HCT116 (cell line): Measurements from ENCODE around the gene CUL5. TPM values are rescaled to one million over a fixed set of nuclear protein-coding genes. Genes with fewer than 3 reads are reported as not detected.

Experiments used
- ATAC-seq: fragments of 200-7000 bp; cut with Tn5 transposase; 2 replicates; pipeline ENCODE4 v1.9.1; 2020; ENCODE audit warnings: mild to moderate bottlenecking, moderate library complexity
- BruUV-seq: library from RNA; stranded (reverse); fragments of 400-500 nt; replicated peaks from 2 replicates; lab custom pipeline; 2021; lab: Mats Ljungman, UMichigan
- CTCF ChIA-PET: fragments of 300-600 bp; sonication (Branson Sonifier 250); formaldehyde crosslinking; loops from one replicate; lab custom pipeline; 2021; ENCODE audit warnings: antibody characterized with exemption; lab: Charles Lee
- POLR2A ChIA-PET: fragments of 300-600, 350-600 bp; sonication (Branson Sonifier 250); formaldehyde crosslinking; loops from one replicate; lab custom pipeline; 2021; ENCODE audit warnings: antibody characterized with exemption; lab: Charles Lee
- RAD21 ChIA-PET, 2 experiments: fragments of 300-600 bp; sonication (Branson Sonifier 250); formaldehyde crosslinking; loops; one replicate each; lab custom pipeline; 2023; ENCODE audit warnings: low total read pairs in 2 of 2; ENCODE audit not compliant: uncharacterized antibody in 2 of 2, unreplicated experiment in 2 of 2, low non-redundant PET in 1 of 2; lab: Charles Lee
- DNase-seq: peaks from one replicate; pipeline ENCODE4 v3.0.0-alpha.2; 2010; ENCODE audit warnings: low read depth, low spot score
- H2AFZ ChIP-seq: fragments of 200-600 bp; shearing (Covaris generic), sonication (generic); 2 replicates; pipeline ENCODE4 v1.6.1; 2017; ENCODE audit warnings: low read depth, mixed run types, mixed read lengths, antibody characterized with exemption, low read length; ENCODE audit not compliant: poor library complexity, severe bottlenecking
- H3K27ac ChIP-seq: 2 replicates; pipeline ENCODE4 v1.5.1; 2012; ENCODE audit warnings: low read depth, low read length
- H3K27me3 ChIP-seq: fragments of 200-600 bp; sonication (generic); 2 replicates; pipeline ENCODE4 v1.6.1; 2016; ENCODE audit warnings: mixed run types, low read length, mixed read lengths; ENCODE audit not compliant: insufficient read depth
- H3K36me3 ChIP-seq, 2 experiments: fragments of 200-500 bp in 1 of 2; fragments of 200-600 bp in 1 of 2; sonication (Bioruptor generic) in 1 of 2; sonication (generic) in 1 of 2; 2 replicates each; pipeline versions ENCODE4 v1.5.1 to v1.6.1; 2014 to 2016; ENCODE audit warnings: low read length in 2 of 2, inconsistent platforms in 1 of 2, mixed read lengths in 1 of 2, mixed run types in 1 of 2; ENCODE audit not compliant: insufficient read depth in 2 of 2, control insufficient read depth in 1 of 2
- H3K4me1 ChIP-seq, 2 experiments: fragments of 200-600 bp in 1 of 2; sonication (generic) in 1 of 2; 2 replicates each; pipeline versions ENCODE4 v1.5.1 to v1.6.1; 2012 to 2017; ENCODE audit warnings: low read length in 2 of 2, inconsistent platforms in 1 of 2, mild to moderate bottlenecking in 1 of 2, mixed read lengths in 1 of 2, mixed run types in 1 of 2, moderate library complexity in 1 of 2; ENCODE audit not compliant: insufficient read depth in 2 of 2, control insufficient read depth in 1 of 2
- H3K4me2 ChIP-seq: fragments of 200-600 bp; sonication (generic); 2 replicates; pipeline ENCODE4 v1.6.1; 2017; ENCODE audit warnings: mixed run types, low read length, mixed read lengths
- H3K4me3 ChIP-seq, 2 experiments: fragments of 200-600 bp in 1 of 2; sonication (generic) in 1 of 2; replicated peaks in 1 of 2; 2 replicates each; pipeline ENCODE4 v1.5.1; 2011 to 2016; ENCODE audit warnings: low read length in 2 of 2, control low read depth in 1 of 2, low read depth in 1 of 2, mild to moderate bottlenecking in 1 of 2, mixed read lengths in 1 of 2, mixed run types in 1 of 2
- H3K79me2 ChIP-seq: fragments of 200-600 bp; sonication (generic); 2 replicates; pipeline ENCODE4 v1.6.1; 2017; ENCODE audit warnings: mild to moderate bottlenecking, mixed run types, low read length, moderate library complexity, mixed read lengths; ENCODE audit not compliant: insufficient read depth
- H3K9ac ChIP-seq: fragments of 200-600 bp; sonication (generic); 2 replicates; pipeline ENCODE4 v1.6.1; 2016; ENCODE audit warnings: low read length, mixed read lengths
- H3K9me2 ChIP-seq: fragments of 200-600 bp; sonication (generic), shearing (Covaris generic); 2 replicates; pipeline ENCODE4 v1.6.1; 2017; ENCODE audit warnings: mixed run types, mild to moderate bottlenecking, moderate library complexity; ENCODE audit not compliant: insufficient read depth
- H3K9me3 ChIP-seq, 2 experiments: fragments of 200-500 bp in 1 of 2; fragments of 200-600 bp in 1 of 2; sonication (Bioruptor generic) in 1 of 2; sonication (generic) in 1 of 2; 2 replicates each; pipeline ENCODE4 v1.6.1; 2014 to 2017; ENCODE audit warnings: low read length in 2 of 2, mixed read lengths in 2 of 2, inconsistent platforms in 1 of 2, low read depth in 1 of 2, mild to moderate bottlenecking in 1 of 2, mixed run types in 1 of 2, moderate library complexity in 1 of 2; ENCODE audit not compliant: control insufficient read depth in 1 of 2, insufficient read depth in 1 of 2
- H4K20me1 ChIP-seq: fragments of 200-600 bp; sonication (generic), shearing (Covaris generic); 2 replicates; pipeline ENCODE4 v1.6.1; 2017; ENCODE audit warnings: mixed run types, mild to moderate bottlenecking, moderate library complexity; ENCODE audit not compliant: insufficient read depth
- ATF3 ChIP-seq: IDR thresholded peaks from 2 replicates; pipeline ENCODE4 v1.6.1; 2012
- CBX3 ChIP-seq: IDR thresholded peaks from 2 replicates; pipeline ENCODE4 v1.6.1; 2012; ENCODE audit warnings: low read depth
- CEBPB ChIP-seq: IDR thresholded peaks from 2 replicates; pipeline ENCODE4 v1.6.1; 2012; ENCODE audit warnings: low read depth
- CTCF ChIP-seq, 3 experiments: fragments of 200-600 bp in 1 of 3; sonication (generic) in 1 of 3; IDR thresholded peaks in 2 of 3; conservative IDR thresholded peaks in 1 of 3; 2 replicates each; pipeline ENCODE4 v1.5.1; 2012 to 2017; ENCODE audit warnings: low read depth in 2 of 3, low read length in 2 of 3, antibody characterized with exemption in 1 of 3, borderline replicate concordance in 1 of 3, control low read depth in 1 of 3, mild to moderate bottlenecking in 1 of 3, mixed read lengths in 1 of 3, mixed run types in 1 of 3, moderate library complexity in 1 of 3; ENCODE audit not compliant: insufficient read depth in 1 of 3
- ELF1 ChIP-seq: IDR thresholded peaks from 2 replicates; pipeline ENCODE4 v1.6.1; 2012; ENCODE audit warnings: low read depth, borderline replicate concordance
- EZH2phosphoT487 ChIP-seq: fragments of 200-600 bp; IDR thresholded peaks from 2 replicates; pipeline ENCODE4 v1.6.1; 2018; ENCODE audit warnings: antibody characterized with exemption, borderline replicate concordance
- POLR2AphosphoS5 ChIP-seq: IDR thresholded peaks from 2 replicates; pipeline ENCODE4 v1.6.1; 2011; ENCODE audit warnings: mild to moderate bottlenecking, low read depth, low read length, moderate library complexity
- RAD21 ChIP-seq: IDR thresholded peaks from 2 replicates; pipeline ENCODE4 v1.6.1; 2012; ENCODE audit warnings: low read depth, mild to moderate bottlenecking
- REST ChIP-seq: IDR thresholded peaks from 2 replicates; pipeline ENCODE4 v1.6.1; 2012; ENCODE audit warnings: low read depth
- YY1 ChIP-seq: IDR thresholded peaks from 2 replicates; pipeline ENCODE4 v1.6.1; 2011; ENCODE audit warnings: low read length, low read depth, moderate library complexity, mild to moderate bottlenecking; ENCODE audit not compliant: insufficient replicate concordance; ENCODE audit errors: extremely low read depth
- ZBTB33 ChIP-seq: IDR thresholded peaks from 2 replicates; pipeline ENCODE4 v1.6.1; 2011; ENCODE audit warnings: mild to moderate bottlenecking, low read length, moderate library complexity; ENCODE audit not compliant: insufficient replicate concordance; ENCODE audit errors: extremely low read depth
- ZFX ChIP-seq: fragments of 450-650 bp; IDR thresholded peaks from 2 replicates; pipeline ENCODE4 v1.6.1; 2017
- intact Hi-C: fragments of 100-400 bp; cut with micrococcal nuclease; formaldehyde crosslinking; loops from 2 replicates; pipeline ENCODE4 v1.10.0; 2022
- total RNA-seq: library from RNA; stranded (reverse); gene quantifications from one replicate; pipeline ENCODE4 v1.2.1, GENCODE V29; 2021; ENCODE audit not compliant: unreplicated experiment

CUL5 gene
- total RNA-seq, 1 experiment from 2014 or later = 41.9 TPM

- no peaks in the 10 kb centered on the region for H3K9me2 ChIP-seq
- no peak overlapping the region for H3K9ac ChIP-seq
- ATAC-seq = peak; percentile 83
- no peaks in the 10 kb centered on the region for H3K27me3 ChIP-seq
- no peak overlapping the region for H3K4me2 ChIP-seq
- H3K27ac ChIP-seq = no peak overlapping the region
- RAD21 ChIA-PET = no interaction called here
- peak; percentile 7 for DNase-seq
- H3K4me1 ChIP-seq = no peaks in the 10 kb centered on the region
- TF ChIP-seq CTCF (IDR thresholded peaks at IDR 0.05 in 2 of 3, conservative IDR thresholded peaks at IDR 0.05 in 1 of 3; ENCODE audit: borderline replicate concordance in 1 of 3, insufficient read depth in 1 of 3, low read depth in 2 of 3, low read length in 2 of 3) (0 out of 6 replicates have a peak, but pooled peaks of 2 of the 3 experiments have one; percentile 11 to 13), ZBTB33 (no peak)
- TF ChIP-seq, all 23 proteins: peak for 1
- Histone ChIP-seq H3K9me3 (no peaks in the 10 kb centered on the region), H3K79me2 (no peaks in the 10 kb centered on the region), H3K36me3 (no peaks in the 10 kb centered on the region), H3K4me3 (no peak overlapping the region), H4K20me1 (no peaks in the 10 kb centered on the region), H2AFZ (no peak overlapping the region)
- intact Hi-C loops = no loop called here
- ChIA-PET CTCF (interaction anchor here (0.7 to 1.1 kb wide), 2 partner anchors 20 to 31 kb away, joined by 3 read pairs; no protein-coding TSS in a partner anchor), POLR2A (no interaction called here)
- no TSS peak for BruUV-seq
These were observed 39.5 kb upstream of the CUL5 start for GRCh38 chr11:107969219-107969618.

GRCh38 chr11:107970049-107970448 is 38.6 kb upstream of the CUL5 start:
- BruUV-seq = no TSS peak
- no peaks in the 10 kb centered on the region for H3K79me2 ChIP-seq
- H3K36me3 ChIP-seq = no peaks in the 10 kb centered on the region
- no peak overlapping the region for H3K4me2 ChIP-seq
- H3K9ac ChIP-seq = no peak overlapping the region
- DNase-seq (no peak), ATAC-seq (no peak)
- no peak overlapping the region for H3K4me3 ChIP-seq
- H3K27ac ChIP-seq = no peak overlapping the region
- no peaks in the 10 kb centered on the region for H4K20me1 ChIP-seq
- no peak overlapping the region for H2AFZ ChIP-seq
- no peaks in the 10 kb centered on the region for H3K9me3 ChIP-seq
- no peaks in the 10 kb centered on the region for H3K4me1 ChIP-seq
- H3K9me2 ChIP-seq = no peaks in the 10 kb centered on the region
- RAD21 ChIA-PET = no interaction called here
- POLR2A ChIA-PET = no interaction called here
- no peaks in the 10 kb centered on the region for H3K27me3 ChIP-seq
- CTCF ChIA-PET = no interaction called here
- intact Hi-C loops = no loop called here
- no peak for TF ChIP-seq RAD21
- TF ChIP-seq POLR2AphosphoS5 = no peak
- TF ChIP-seq REST = no peak
- TF ChIP-seq ZFX = no peak
- no peak for TF ChIP-seq CBX3
- TF ChIP-seq YY1 = no peak
- TF ChIP-seq ELF1 = no peak
- no peak for TF ChIP-seq EZH2phosphoT487
- TF ChIP-seq CEBPB = no peak
- no peak for TF ChIP-seq ATF3
